ENCODE measurements around the gene ISG20L2. TPM values are rescaled to one million over a fixed set of nuclear protein-coding genes. Genes with fewer than 3 reads are reported as not detected.
A peak's percentile ranks its signal among the peaks of the same experiment; 100 is the strongest.

Gene ISG20L2
- total RNA-seq, 1 experiment from 2014 or later = 18.4 TPM

DNA sequence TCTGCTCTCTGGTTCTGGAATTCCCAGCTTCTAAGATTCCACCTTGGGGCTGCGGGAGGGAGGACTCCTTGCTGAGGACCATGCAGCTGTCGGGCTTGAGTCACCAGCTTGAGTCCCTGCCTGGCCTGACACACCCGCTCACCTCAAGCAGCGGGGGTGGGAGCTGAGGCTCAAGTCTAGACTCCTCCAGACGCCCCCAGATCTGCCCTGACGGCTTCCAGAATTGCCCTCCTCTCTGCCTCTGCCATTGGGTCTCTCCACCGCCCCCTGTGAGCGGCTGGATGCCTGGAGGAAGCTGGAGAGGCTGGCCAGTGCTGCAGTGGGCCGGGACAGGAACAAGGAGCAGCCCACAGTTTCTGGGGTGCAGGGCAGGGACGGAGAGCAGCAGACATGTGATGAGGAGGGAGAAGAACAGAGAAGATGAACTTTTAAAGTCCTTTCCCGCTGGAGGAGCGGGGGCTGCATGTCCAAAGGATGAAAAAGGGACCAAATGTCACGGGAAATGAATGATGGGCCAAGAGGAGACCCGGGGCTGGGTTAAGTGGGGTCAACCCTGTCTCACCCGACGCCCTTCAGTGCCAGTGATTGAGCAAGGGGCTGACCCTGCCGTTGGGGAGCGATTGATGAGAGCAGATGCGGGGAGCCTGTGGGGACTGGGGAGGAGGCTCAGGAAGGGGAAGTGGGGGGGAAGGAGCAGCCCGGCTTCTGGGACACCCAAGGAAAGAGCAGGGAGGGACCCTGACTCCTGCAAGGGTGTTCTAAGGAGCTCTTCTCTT is 36.7 kb downstream of the ISG20L2 start:
- Histone ChIP-seq H3K4me2 (ENCODE audit: low read depth, low read length, poor library complexity, severe bottlenecking) (no peak overlapping the region), H3K4me3 (ENCODE audit: low read length) (no peak overlapping the region), H3K36me3 (ENCODE audit: insufficient read depth, low read length) (no peaks in the 10 kb centered on the region), H3K9me2 (replicated peaks; ENCODE audit: insufficient read depth, low read length) (no peaks in the 10 kb centered on the region), H3K4me1 (ENCODE audit: low read length) (peaks cover 9% of the 10 kb centered on the region), H4K20me1 (ENCODE audit: insufficient read depth, low read depth, low read length) (no peaks in the 10 kb centered on the region), H3K27me3 (ENCODE audit: low read length) (no peaks in the 10 kb centered on the region), H2AFZ (ENCODE audit: low read length) (no peak overlapping the region), H3K79me2 (ENCODE audit: low read length) (no peaks in the 10 kb centered on the region), H3K27ac (ENCODE audit: low read length) (no peak overlapping the region), H3K9ac (ENCODE audit: low read length) (no peak overlapping the region), H3K9me3 (ENCODE audit: low read length) (no peaks in the 10 kb centered on the region)
- DNase-seq = no peak

DNA sequence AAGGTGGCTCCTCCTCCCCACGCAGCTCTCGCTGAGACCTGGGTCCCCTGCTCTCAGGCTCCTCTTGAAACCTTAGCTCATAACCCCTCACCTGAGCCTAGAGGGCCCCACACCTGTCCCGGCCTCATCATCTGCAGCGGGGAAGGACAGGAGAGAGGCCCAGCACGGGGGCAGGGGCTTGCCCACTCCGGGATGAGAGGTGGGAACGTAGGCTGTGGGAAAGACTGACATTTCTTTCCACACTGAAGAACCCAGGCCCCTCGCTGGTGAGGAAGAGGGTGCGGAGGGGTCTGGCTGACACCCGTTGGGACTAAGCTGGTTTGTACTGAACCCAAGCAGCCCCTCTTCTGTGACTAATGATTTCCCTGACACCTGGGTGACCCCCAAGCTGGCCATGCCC is 37.4 kb downstream of the ISG20L2 start:
- Histone ChIP-seq H3K27me3 (ENCODE audit: low read length) (no peaks in the 10 kb centered on the region), H3K36me3 (ENCODE audit: insufficient read depth, low read length) (no peaks in the 10 kb centered on the region), H3K79me2 (ENCODE audit: low read length) (no peaks in the 10 kb centered on the region), H3K4me2 (ENCODE audit: low read depth, low read length, poor library complexity, severe bottlenecking) (no peak overlapping the region), H4K20me1 (ENCODE audit: insufficient read depth, low read depth, low read length) (no peaks in the 10 kb centered on the region), H3K4me1 (ENCODE audit: low read length) (peaks cover 9% of the 10 kb centered on the region), H3K9me2 (replicated peaks; ENCODE audit: insufficient read depth, low read length) (no peaks in the 10 kb centered on the region), H3K4me3 (ENCODE audit: low read length) (no peak overlapping the region), H3K27ac (ENCODE audit: low read length) (no peak overlapping the region), H3K9me3 (ENCODE audit: low read length) (no peaks in the 10 kb centered on the region), H2AFZ (ENCODE audit: low read length) (no peak overlapping the region), H3K9ac (ENCODE audit: low read length) (no peak overlapping the region)
- no peak for DNase-seq

- Histone ChIP-seq H3K27ac (ENCODE audit: low read length) (no peak overlapping the region), H4K20me1 (ENCODE audit: insufficient read depth, low read depth, low read length) (no peaks in the 10 kb centered on the region), H2AFZ (ENCODE audit: low read length) (no peak overlapping the region), H3K4me1 (ENCODE audit: low read length) (peaks cover 9% of the 10 kb centered on the region), H3K27me3 (ENCODE audit: low read length) (no peaks in the 10 kb centered on the region), H3K36me3 (ENCODE audit: insufficient read depth, low read length) (no peaks in the 10 kb centered on the region), H3K4me2 (ENCODE audit: low read depth, low read length, poor library complexity, severe bottlenecking) (no peak overlapping the region), H3K9me2 (replicated peaks; ENCODE audit: insufficient read depth, low read length) (no peaks in the 10 kb centered on the region), H3K9me3 (ENCODE audit: low read length) (no peaks in the 10 kb centered on the region), H3K79me2 (ENCODE audit: low read length) (no peaks in the 10 kb centered on the region), H3K9ac (ENCODE audit: low read length) (no peak overlapping the region), H3K4me3 (ENCODE audit: low read length) (no peak overlapping the region)
- no peak for DNase-seq
Observed at GRCh38 chr1:156690675-156691036, 37.9 kb downstream of the ISG20L2 start.

- Histone ChIP-seq H3K4me3 (ENCODE audit: low read length) (no peak overlapping the region), H3K4me1 (ENCODE audit: low read length) (peaks cover 9% of the 10 kb centered on the region), H3K4me2 (ENCODE audit: low read depth, low read length, poor library complexity, severe bottlenecking) (no peak overlapping the region), H4K20me1 (ENCODE audit: insufficient read depth, low read depth, low read length) (no peaks in the 10 kb centered on the region), H3K27ac (ENCODE audit: low read length) (no peak overlapping the region), H3K36me3 (ENCODE audit: insufficient read depth, low read length) (no peaks in the 10 kb centered on the region), H3K9me3 (ENCODE audit: low read length) (no peaks in the 10 kb centered on the region), H3K9me2 (replicated peaks; ENCODE audit: insufficient read depth, low read length) (no peaks in the 10 kb centered on the region), H3K27me3 (ENCODE audit: low read length) (no peaks in the 10 kb centered on the region), H3K79me2 (ENCODE audit: low read length) (no peaks in the 10 kb centered on the region), H2AFZ (ENCODE audit: low read length) (no peak overlapping the region), H3K9ac (ENCODE audit: low read length) (no peak overlapping the region)
- no peak for DNase-seq
Observed at GRCh38 chr1:156689953-156690674, 38.5 kb downstream of the ISG20L2 start.

DNA sequence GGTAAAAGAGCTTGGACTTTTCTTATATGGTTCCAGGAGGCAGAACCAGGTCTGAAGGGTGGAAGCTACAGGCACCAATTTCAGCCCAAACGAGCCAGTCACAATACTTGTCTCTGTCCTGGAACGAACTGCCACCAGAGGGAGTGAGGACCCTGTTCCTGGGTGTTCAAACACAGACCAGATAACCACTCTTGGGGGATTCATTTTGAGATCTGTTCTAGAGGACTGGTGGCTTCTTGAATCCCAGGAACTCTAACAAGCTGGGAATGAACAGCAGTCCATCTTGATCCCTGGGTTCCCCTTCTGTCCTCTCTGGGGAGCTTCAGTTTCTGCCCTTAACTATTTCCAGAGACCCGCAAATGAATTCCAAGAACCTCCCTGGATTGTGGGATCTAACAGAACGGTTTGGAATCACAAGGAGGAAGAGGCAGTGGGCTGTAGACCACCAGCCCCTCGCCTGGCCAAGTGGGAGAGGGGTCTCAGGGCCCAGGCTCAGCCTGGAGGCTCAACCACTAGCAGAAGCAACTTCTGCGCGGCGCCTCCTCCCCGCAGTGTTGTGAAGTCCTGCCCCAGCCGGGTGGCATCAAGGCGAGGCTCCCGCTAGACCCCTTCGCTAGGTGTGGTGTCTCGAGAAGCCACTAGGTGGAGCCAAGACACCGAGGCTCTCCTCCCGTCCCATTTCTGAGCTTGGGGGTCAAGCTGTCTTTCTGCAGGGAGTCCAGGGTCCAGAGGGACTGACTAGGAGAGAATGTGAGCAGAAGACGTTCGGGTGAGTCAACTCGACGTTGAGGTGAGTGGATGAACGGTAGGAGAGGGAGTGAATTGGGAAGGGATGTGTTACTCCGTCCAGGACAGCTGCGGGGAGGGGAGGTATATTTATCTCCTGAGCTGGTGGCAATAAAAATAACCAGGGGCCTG is 39.3 kb downstream of the ISG20L2 start:
- peak overlapping the region; percentile 21 for H3K4me2 ChIP-seq (ENCODE audit: low read depth, low read length, poor library complexity, severe bottlenecking)
- H3K9ac ChIP-seq (ENCODE audit: low read length) = no peak overlapping the region
- no peaks in the 10 kb centered on the region for H4K20me1 ChIP-seq (ENCODE audit: insufficient read depth, low read depth, low read length)
- peaks cover 9% of the 10 kb centered on the region for H3K4me1 ChIP-seq (ENCODE audit: low read length)
- H3K9me2 ChIP-seq (replicated peaks; ENCODE audit: insufficient read depth, low read length) = no peaks in the 10 kb centered on the region
- H3K27me3 ChIP-seq (ENCODE audit: low read length) = no peaks in the 10 kb centered on the region
- peak; percentile 93 for DNase-seq
- H3K79me2 ChIP-seq (ENCODE audit: low read length) = no peaks in the 10 kb centered on the region
- no peaks in the 10 kb centered on the region for H3K9me3 ChIP-seq (ENCODE audit: low read length)
- H2AFZ ChIP-seq (ENCODE audit: low read length) = no peak overlapping the region
- H3K36me3 ChIP-seq (ENCODE audit: insufficient read depth, low read length) = no peaks in the 10 kb centered on the region
- H3K4me3 ChIP-seq (ENCODE audit: low read length) = no peak overlapping the region
- H3K27ac ChIP-seq (ENCODE audit: low read length) = no peak overlapping the region

DNA sequence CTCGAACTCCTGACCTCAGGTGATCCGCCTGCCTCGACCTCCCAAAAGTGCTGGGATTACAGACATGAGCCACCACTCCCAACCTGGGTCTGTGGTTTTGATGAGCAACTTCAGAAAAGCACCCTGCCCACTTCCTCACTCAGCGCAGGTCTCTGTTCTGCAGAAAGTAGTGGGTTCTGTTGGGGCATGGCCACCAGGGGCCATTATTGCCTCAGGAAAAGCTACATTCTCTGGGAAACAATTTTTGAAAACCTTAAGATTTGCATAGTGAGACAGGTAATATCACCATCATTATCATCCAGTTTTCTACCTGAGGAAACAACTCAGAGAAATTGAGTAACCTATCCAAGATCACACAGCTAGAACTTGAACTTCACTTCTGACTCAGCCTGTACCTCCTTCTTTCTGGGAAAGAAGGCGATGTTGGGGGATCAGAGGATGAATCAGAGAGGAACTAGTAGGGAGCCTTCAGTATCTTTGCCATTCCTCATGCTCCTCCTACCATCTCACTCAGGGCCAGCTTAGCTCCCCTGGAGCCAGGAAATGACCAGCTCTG is 44.3 kb downstream of the ISG20L2 start:
- Histone ChIP-seq H3K4me3 (ENCODE audit: low read length) (no peak overlapping the region), H3K9me3 (ENCODE audit: low read length) (no peaks in the 10 kb centered on the region), H3K4me1 (ENCODE audit: low read length) (peaks cover 3% of the 10 kb centered on the region), H3K36me3 (ENCODE audit: insufficient read depth, low read length) (no peaks in the 10 kb centered on the region), H3K27me3 (ENCODE audit: low read length) (no peaks in the 10 kb centered on the region), H3K9ac (ENCODE audit: low read length) (no peak overlapping the region), H4K20me1 (ENCODE audit: insufficient read depth, low read depth, low read length) (no peaks in the 10 kb centered on the region), H3K9me2 (replicated peaks; ENCODE audit: insufficient read depth, low read length) (no peaks in the 10 kb centered on the region), H3K27ac (ENCODE audit: low read length) (no peak overlapping the region), H3K4me2 (ENCODE audit: low read depth, low read length, poor library complexity, severe bottlenecking) (no peak overlapping the region), H2AFZ (ENCODE audit: low read length) (no peak overlapping the region), H3K79me2 (ENCODE audit: low read length) (no peaks in the 10 kb centered on the region)
- DNase-seq = no peak

DNA sequence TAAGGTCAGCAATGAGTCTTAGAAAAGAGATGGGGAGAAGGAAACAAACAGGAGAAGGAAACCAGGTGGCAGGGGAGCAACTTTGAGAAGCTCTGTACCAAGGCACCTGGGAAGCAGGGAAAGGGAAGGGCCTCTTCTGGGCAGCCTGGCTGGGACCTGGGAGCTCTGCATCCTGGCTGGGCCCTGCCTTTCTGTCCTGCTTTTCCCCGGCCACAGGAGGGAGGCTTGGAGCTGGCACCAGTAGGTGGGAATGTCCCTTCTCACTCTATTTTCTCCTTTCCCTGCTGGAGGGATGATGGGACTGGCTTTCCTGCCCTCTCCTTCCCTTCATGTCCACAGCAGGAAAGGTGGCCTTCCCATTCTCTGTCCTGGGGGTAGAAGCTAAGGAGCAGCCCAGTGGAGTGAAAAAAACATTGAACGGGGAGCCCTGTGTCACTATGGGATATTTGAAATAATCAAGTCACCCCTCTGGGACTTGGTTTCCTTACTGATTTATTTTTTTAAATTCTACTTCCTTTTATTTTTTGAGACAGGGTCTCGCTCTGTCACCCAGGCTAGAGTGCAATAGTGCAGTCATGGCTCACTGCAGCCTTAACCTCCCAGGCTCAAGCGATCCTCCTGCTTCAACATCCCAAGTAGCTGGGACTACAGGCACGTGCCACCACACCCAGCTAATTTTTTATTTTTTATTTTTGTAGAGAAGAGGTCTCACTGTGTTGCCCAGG is 46.2 kb downstream of the ISG20L2 start:
- no peak for DNase-seq
- Histone ChIP-seq H3K4me1 (ENCODE audit: low read length) (no peaks in the 10 kb centered on the region), H3K36me3 (ENCODE audit: insufficient read depth, low read length) (no peaks in the 10 kb centered on the region), H3K4me2 (ENCODE audit: low read depth, low read length, poor library complexity, severe bottlenecking) (no peak overlapping the region), H3K9me3 (ENCODE audit: low read length) (no peaks in the 10 kb centered on the region), H3K9me2 (replicated peaks; ENCODE audit: insufficient read depth, low read length) (no peaks in the 10 kb centered on the region), H4K20me1 (ENCODE audit: insufficient read depth, low read depth, low read length) (no peaks in the 10 kb centered on the region), H3K4me3 (ENCODE audit: low read length) (no peak overlapping the region), H2AFZ (ENCODE audit: low read length) (no peak overlapping the region), H3K9ac (ENCODE audit: low read length) (no peak overlapping the region), H3K27me3 (ENCODE audit: low read length) (no peaks in the 10 kb centered on the region), H3K79me2 (ENCODE audit: low read length) (no peaks in the 10 kb centered on the region), H3K27ac (ENCODE audit: low read length) (no peak overlapping the region)

Measured in Karpas-422 (cell line).